ENCODE measurements around the gene ADIPOR2.

ADIPOR2 gene

DNA sequence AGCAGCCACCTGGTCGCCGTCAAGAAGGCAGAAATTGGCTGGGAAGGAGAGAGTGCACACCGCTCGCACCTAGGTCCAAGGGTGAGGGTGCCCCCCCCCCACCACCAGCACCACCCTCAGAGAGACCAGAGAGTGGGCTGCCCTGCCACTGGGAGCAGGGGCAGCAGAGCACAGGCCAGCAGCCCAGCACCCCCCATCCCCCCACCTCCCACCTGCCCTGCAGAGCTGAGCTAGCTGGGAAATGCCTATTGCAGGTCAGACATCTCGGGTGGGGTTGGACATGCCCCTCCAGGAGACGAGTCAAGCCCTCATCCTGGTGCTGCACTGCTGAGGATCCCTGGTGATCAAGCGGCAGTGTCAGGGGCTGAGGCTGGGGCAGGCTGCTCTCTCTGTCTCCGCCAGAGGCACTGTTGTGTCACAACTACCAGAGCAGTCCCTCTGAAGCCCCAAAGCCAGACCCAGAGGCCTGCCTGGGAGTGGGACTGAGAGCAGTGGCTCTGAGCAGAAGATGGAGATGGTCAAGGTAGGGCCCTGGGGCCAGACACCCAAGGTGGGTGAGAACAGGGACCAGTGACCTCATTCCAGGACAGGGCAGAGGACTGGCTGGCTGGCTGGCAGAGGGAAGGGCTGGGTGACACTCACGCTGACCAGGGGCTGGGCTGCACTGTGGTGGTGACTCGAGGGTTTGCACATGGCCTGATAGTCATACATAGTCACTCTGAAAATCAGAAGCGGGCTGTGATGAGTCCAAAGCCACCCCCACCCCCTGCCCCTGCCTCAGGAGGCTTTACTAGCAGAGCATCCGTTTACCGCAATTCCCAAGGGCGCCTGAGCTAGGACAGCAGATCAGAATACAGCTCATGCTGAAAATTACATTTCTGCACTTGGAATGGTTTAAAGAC, 109.8 kb downstream of the ADIPOR2 start:
- no peak for DNase-seq

DNA sequence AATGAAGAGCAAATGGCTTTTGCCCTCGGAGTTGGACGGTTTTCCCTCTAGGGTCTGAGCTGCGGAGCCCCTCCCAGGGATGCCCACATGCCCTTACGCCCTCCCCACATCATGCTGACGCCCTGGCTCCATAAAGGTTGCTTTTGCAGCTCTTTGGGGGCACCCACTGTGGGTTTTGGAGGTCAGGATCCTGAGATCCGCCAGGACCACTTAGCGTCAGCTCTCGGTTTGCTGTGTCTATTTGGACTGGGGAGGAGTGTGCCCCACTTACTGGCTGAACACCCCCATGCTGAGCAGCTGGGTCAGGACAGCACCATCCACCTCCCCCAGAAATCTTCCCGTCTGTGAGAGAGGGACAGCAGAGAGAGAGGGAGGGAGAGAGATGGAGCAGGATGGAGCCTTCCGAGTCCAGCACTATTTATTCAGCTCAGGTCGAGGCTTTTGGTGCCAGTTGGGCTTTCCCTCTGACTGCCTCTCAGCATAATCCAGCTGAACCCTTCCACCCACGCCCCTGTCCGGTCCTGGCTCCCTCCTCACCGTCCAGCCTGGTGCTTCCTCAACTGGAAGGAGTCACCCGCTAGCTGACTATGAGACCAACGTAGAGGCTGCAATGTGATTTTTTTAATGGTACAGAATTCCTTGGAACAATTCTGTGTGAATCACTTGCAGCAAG, 110.6 kb downstream of the ADIPOR2 start:
- no peak for DNase-seq

DNA sequence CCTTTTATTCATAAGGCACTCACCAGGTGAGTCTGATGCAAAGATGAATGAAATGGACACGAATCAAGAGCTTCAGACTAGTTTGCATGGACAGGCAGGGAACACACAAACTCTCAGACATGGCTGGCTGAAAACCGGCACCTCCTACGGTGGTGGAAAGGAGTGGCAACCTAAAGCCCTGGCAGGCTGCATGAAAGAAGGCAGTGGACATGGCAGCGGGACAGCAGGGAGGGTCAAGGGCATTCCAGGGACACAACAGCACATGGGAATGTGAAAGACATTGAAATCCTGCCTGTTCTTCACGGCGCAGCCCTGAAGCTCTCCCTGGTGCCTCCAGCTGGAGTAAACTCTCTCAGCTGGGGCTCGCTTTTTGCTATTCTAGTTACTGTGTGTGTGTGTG, 112.9 kb downstream of the ADIPOR2 start:
- no peak for DNase-seq

DNA sequence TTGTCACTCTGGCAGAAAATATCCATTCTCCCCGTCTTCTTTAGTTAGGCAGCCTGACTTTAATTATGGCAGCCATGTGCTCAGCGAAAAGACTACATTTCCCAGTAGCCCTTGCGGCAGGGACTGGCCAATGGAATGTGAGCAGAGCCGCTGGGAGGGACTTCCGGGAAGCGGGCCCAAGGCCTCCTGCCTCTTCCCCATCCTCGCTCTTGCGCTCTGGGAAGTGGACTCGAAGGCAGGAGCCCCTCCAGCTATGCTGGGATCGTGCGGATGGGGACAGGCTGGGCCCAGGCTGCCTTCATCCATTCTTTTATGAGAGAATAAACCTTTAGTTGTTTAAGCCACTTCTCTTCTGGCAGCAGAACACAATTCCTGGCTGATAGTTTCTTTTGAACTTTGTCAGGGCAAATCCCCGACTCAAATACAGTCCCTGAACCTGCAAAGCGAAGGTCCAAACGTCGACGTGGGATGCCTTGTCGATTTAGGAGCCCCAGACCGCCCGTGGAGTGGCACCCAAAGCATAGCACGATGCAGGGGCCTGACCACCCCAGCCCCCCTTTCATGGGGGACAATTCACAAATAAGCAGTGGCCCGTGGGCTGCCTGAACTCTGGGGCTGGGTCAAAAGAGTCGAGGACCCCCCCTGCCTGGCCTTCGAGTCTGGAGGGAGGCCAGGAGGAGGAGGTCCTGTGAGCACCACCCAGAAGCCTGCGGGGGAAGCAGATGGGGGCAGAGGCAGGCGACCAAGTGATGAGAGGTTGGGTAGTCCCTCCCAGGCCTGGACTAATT, 113.9 kb downstream of the ADIPOR2 start:
- DNase-seq = peak; percentile 86 to 94

DNA sequence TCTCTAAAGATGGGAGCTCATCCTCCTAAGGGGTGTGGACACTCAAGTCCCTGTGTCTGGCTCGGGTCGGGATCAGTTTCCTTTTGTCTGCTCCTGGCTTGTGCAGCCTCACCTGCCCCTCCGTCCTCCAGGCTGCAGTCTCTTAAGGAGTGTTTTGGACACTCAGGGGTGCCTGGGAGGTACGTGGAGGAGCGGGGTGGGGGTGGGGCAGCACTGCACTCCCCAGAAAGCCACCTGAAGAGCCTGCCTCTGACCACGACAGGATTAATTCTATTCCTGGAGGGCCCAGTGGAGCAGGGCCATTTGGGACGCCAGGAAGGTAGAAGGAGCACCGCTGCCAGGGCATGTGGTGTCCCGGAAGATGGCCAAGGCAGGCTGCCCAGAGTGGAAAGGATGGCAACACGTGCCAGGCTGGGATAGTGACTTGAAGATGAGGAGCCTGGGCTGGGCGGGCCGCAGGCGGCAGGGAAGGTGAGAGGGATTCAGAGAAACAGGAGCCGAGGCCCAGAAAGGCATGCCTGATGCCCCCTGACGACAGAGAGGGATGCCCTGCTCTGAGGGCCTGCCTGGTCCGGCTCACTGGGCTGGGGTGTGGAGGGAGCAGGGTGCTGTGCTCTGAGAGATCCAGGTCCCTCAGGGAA, 114.7 kb downstream of the ADIPOR2 start:
- peak in 1 of 2 experiments; percentile 53 for DNase-seq

DNA sequence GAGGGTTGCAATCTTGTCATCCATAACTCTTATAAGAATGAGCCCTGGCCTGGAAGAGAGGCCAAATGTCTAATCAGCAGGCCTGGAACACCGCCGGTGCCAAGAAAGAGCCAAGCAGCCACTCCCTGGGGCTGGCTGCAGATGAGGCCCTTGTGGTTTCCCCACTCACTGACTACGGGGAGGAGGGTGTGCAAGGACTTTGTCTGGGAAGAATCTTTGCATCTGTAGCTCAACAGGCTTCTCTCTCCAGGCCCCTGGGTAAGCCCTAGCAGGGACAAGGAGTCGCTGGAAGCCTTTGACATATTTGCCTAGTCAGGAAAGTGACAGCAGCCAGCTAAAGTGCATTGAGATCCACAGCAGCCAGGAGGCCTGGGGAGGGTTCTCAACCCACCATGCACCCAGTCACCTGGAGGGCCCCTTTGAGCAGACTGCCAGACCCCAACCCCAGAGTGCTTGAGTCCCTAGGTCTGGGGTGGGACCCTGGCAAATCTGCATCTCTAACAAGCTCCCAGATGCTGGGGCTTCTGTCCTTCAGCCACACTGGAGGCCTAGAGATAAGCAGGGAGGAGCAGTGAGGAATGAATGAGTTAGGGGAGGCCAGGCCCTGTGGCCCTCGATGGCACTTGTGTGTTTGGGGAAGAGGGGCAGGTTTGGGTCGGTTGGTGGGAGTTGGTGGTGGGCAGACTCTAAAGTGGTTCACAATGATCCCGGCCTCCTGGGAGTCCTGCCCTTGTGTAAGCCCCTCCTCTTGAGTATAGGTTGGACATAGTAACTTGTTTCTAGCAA, 115.6 kb downstream of the ADIPOR2 start:
- DNase-seq = peak; percentile 51 to 84

DNA sequence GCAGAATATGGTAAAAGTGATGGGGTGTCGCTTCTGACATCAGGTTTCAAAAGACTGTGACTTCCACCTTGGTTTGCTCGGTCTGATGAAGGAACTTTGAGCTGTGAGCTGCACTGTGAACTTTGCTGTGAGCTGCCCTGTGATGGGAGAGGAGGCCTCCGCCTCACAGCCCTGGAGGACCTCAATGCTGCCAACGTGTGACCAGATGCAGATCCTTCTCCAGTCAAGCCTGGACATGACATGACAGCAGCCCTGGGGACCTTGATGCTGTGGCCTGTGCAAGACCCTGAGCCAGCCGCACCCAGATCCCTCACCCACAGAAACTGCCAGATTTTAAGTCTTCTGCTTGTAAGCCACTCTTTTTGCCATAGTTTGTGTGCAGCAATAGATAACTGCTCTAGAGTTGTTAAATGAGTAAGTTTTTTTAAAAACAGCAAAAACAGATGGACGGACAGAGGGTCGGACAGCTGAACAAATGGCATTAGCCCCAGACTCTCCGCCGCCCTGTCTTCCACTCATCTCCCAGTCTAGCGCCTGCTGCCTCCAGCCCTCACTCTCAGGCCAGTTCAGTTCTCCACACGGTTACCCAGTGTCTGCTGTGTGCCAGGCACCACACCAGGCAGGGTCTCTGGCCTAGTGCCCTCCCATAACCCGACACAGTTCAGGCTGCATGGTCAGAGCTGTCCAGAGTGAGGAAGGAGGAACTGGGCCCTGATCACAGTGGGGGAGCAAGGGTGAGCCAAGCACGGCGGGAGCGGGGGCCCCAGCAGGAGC, 116.4 kb downstream of the ADIPOR2 start:
- DNase-seq = no peak

DNA sequence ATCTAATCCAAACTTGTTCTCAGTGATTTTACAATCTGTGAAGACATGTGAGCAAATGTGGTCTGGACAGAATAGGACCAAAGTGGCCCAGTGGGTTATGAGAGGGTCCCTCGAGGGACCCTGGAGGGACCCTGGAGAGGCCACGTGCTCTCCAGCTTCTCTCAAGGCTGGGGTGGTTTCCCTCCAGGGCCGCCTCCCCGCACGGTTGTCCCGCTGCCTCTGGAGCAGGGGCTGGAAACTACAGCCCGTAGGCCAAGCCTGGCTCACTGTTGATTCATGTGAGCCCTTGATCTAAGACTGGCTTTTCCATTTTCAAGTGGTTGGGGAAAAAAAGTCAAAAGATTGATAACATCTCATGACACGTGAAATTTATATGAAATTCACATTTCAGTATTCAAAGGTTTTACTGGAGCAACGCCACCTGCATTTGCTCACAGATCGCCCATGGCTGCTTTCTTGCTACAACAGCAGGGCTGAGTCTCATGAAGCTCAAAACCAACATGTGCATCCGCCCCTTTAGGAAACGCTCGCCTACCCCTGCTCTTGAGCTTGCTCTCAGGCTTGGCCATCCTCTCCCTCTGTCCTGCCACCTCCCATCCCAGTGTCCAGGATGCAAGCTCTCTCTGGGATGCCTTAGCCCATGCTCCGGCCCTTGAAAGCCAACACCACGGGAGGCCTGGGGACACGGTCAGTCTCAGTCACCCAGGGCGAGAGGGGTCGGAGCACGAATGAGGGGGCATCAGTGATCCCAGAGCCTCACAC, 117.3 kb downstream of the ADIPOR2 start:
- DNase-seq = no peak

DNA sequence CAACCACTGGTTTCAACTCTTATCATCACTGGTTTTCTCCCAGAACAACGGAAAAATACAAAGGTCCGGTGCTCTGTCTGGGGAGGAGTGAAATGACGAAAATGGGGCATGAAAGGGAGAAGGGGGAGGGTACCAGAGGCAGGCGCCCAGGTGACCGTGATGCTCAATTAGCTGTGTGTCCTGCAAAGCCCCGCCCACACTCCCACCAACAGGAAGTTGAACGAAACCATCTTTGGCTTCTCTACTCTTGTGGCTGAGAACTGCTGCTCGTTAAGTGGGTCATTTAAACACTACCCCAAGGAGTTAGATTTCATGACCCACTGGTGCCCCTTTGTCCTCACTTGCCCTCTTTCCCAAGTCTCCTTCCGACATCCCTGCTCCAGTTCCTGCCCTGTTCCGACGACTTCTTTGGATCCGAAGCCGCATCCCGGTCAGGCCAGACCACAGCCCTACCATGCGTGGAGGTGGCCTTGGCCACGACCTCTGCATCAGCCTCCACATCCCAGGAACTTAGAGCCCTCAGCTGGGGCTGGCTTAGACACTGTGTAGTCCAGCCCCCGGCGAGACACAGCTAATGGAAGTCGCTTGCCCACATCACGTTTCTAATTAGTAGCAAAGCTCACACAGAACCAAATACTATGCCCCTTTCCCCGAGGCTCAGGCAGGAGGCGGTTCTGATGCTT, 118.1 kb downstream of the ADIPOR2 start:
- no peak for DNase-seq

DNA sequence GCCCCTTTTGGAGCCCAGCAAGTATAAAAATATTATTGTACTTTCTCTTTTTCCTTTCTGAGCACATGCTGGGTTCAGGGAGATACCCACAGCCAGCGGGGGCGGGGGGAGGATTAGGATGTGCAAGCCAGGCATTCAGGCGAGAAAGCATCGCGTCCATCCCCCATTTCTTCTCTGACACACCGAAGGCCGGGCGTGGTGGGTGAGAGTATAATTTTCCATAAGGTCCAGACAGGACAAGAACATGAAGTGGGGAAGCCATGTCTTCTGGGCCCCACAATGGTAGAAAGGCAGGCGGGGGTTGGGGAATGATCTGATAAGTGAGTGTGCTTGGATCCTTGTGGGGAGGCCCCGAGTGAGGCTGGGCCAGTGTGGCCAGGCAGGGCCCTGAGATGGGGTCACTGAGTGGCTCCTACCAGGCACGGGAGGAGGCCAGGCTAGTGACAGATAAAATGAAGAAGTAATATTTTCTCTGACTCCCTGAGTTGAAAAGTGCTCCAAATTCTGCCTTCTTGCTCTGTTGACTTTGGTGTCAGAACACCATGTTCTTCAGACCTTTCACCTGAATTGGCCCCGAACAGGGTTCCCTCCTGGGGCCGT, 118.8 kb downstream of the ADIPOR2 start:
- no peak for DNase-seq

DNA sequence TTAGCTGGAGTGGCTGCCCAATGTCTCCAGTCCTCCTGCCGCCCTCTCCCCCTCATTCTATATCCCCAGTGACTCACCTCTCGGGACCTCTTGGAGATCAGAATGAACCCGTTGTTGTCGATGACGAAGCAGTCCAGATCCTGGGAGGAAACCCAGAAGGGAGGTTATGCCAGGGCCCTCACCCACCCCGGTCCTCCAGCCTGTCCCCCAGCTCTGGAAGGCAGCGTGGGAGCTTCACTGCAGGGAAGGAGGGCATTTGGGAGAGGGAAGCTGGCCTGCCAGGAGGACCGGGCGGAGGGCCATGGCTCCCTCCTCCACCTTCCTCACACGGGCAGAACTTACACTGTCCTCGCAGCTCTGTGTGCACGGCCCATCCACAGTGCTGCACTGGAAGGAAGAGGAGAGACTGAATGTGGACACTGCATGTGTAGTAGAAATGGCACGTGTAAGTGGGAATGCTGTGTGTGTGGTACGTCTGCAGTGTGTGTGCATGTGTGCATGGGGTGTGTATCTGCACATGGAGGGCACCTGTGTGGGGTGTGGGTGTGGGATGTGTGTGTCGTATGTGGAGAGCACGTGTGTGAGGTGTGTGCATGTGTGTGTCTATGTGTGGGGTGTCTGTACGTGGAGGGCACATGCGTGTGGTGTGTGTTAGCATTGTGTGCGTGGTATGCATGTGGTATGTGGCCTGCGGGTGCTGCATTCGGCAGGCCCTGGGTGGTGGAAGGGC, 119.5 kb downstream of the ADIPOR2 start:
- DNase-seq = no peak

DNA sequence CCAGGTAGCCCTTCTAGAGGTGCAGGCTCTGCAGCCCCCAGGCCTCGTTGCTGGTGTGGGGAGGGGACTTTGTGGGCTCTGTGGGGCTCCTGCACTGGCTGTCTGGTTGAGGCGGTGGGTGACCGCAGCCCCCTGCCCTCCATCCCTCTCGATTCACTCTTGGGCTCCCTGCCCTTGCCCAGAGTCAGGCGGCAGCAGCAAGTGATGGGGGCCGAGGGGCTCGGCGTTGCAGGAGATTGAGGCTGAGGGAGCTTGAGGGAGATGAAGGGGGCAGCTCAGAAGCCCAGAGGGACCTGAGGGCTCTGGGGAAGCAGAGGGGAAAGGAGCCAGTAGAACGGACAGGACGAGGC, 120.0 kb downstream of the ADIPOR2 start:
- DNase-seq = no peak

DNA sequence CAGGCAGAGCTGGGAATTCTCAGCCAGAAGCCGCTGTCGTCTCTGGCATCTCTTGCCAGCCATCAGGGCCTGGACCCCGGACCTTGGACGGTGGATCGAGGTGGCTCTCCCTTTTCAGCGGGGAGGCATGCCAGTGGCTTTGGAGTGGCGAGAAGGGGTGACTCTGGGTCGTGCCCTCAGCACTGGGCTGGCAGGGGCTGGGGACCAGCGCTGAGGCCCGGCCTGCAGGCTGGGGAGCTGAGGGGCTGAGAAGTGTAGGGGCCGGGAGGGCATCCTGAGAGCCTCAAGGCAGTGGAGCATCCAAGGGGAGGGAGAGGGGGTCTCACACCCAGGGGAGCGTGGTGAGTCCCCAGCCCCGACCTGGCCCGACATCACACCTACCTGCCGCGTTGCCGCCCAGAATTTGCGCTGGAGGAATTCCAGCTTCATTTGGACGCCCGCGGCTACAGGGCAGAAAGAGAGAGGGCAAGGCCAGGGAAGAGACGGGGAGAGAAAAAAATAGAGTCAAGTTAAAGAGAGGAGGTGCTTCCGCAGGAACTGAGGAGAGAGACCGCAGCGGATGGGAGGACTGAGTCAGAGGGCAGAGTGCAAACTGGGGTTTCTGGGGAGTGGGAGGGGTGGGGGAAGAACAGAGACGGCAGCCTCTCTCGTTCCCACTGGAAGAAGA, 120.5 kb downstream of the ADIPOR2 start:
- DNase-seq = no peak

DNA sequence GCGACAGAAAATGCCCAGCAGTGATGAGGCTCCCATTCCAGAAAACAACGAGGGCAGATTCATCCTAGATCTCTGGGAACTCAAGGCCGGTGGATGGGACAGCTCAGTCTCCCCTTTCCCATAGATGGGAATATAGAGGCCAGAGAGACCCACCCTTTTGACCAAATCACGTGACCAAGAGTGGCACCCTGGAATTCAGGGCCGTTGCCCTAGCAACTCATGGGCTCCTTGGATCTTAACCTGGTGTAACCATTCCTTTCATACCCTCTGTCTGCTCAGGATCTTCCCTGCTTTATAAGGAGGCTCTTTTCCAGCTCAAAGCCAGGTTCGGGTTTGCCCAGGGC, 121.0 kb downstream of the ADIPOR2 start:
- DNase-seq = no peak

DNA sequence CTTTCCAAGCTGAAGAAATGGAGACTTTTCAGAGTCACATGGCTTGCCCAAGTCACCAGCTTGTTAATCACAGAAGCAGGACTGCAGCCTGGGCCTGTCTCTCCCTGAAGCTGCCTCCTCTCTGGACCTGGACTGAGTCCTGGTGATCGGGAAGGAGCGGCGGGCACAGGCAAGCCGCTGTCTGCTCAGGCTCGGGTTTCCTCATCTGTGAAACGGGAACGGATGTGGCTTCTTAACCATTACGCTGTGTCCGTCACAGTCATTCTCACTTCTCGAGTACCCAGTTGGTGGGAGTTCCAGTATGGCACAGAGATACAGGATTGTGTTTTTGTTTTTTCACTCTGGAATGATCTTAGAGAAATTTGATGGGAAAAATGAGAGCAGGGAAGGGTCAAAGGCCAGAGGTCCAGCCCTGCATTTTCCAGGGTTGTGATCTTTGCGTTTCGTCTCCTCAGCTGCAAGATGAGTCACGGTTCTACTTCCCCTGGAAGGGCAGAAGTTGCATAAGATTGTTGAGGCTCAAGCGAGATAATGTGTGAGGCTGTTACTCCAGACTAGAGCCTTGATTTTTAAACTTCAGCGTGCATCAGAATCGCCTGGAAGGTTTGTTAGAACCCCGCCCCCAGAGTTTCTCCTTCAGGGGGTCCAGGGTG, 121.9 kb downstream of the ADIPOR2 start:
- DNase-seq = no peak

DNA sequence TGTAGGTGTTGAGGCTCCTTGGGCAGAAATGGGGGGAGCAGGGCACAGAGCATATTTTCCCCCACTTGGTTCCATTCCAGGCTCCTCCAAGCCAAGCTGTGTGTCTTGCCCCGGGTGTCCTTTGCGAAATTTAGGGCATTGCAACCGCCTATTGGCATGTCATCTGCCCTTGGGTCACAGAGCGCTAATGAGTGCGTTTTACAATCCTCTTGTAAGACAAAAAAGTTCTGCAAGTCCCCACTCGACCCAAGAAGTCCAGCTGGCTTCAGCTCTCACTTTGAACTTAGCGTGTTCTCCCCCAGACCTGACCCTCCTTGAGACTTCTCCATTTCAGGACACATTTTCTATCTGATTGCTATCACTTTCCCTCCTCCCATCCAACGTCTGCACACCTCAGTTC, 123.4 kb downstream of the ADIPOR2 start:
- DNase-seq = no peak

DNA sequence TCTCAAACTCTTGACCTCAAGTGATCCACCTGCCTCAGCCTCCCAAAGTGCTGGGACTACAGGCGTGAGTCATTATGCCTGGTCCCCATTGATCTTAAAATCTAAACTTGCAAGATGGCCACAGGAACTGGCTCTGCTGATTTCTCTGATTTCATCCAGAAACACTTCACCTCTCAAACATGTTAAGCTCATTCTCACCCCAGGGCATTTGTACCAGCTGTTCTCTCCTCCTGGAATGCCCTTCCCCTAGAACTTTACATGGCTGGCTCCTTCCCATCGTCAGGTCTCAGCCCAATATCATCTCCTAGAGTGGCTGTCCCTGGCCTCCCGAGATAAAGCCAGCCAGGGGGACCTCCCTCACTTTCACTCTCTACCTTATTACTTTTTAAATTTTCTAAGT, 124.2 kb downstream of the ADIPOR2 start:
- DNase-seq = no peak
